K562 (cell line): ENCODE data around the gene C3. TPM values are rescaled to one million over a fixed set of nuclear protein-coding genes. Genes with fewer than 3 reads are reported as not detected.

ENCODE experiments used
- CHCHD3 ChIP-seq: fragments of 250-450 bp; sonication (Bioruptor Pico); IDR thresholded peaks from 2 replicates; pipeline ENCODE4 v2.1.2; 2022; ENCODE audit warnings: mild to moderate bottlenecking
- CHD7 ChIP-seq: fragments of 200-600 bp; sonication (generic); IDR thresholded peaks from one replicate; pipeline ENCODE4 v1.6.1; 2012; ENCODE audit warnings: mild to moderate bottlenecking, low read depth, low read length, inconsistent platforms
- ESRRB ChIP-seq: fragments of 250-450 bp; sonication (Bioruptor Pico); IDR thresholded peaks from 2 replicates; pipeline ENCODE4 v1.5.0; 2020; ENCODE audit warnings: mild to moderate bottlenecking, moderate library complexity, borderline replicate concordance
- HLTF ChIP-seq: fragments of 450-650 bp; IDR thresholded peaks from 2 replicates; pipeline ENCODE4 v1.6.1; 2016
- KDM4B ChIP-seq, 2 experiments: fragments of 450-650 bp in 1 of 2; sonication (generic) in 1 of 2; IDR thresholded peaks; 2 replicates each; pipeline ENCODE4 v1.6.1; 2016 to 2017; ENCODE audit warnings: borderline replicate concordance in 2 of 2, antibody characterized with exemption in 1 of 2, low read depth in 1 of 2, mild to moderate bottlenecking in 1 of 2
- MEIS2 ChIP-seq: fragments of 450-650 bp; IDR thresholded peaks from 2 replicates; pipeline ENCODE4 v1.6.1; 2014; ENCODE audit warnings: mild to moderate bottlenecking; ENCODE audit not compliant: partially characterized antibody
- POLR2AphosphoS5 ChIP-seq: IDR thresholded peaks from 2 replicates; pipeline ENCODE4 v1.6.1; 2011; ENCODE audit warnings: mild to moderate bottlenecking, low read depth, low read length, moderate library complexity; ENCODE audit not compliant: control insufficient read depth, insufficient read depth
- TFAP4 ChIP-seq: sonication (generic); formaldehyde crosslinking; IDR thresholded peaks from 2 replicates; pipeline ENCODE4 v1.8.0; 2022; ENCODE audit warnings: missing genetic modification reagents, mild to moderate bottlenecking, moderate library complexity, borderline replicate concordance
- TRIM28 ChIP-seq: fragments of 450-650 bp; IDR thresholded peaks from 2 replicates; pipeline ENCODE4 v1.6.1; 2017
- USF2 ChIP-seq: sonication (generic); formaldehyde crosslinking; IDR thresholded peaks from 2 replicates; pipeline ENCODE4 v1.5.0; 2020; ENCODE audit warnings: missing genetic modification reagents
- ZFP36 ChIP-seq: fragments of 150-350 bp; IDR thresholded peaks from 2 replicates; pipeline ENCODE4 v1.6.1; 2018; ENCODE audit warnings: low read length, low read depth; ENCODE audit not compliant: partially characterized antibody
- ZNF224 ChIP-seq: sonication (generic); formaldehyde crosslinking; IDR thresholded peaks from 2 replicates; pipeline ENCODE4 v1.8.0; 2022; ENCODE audit warnings: mild to moderate bottlenecking, missing genetic modification reagents
- ZNF263 ChIP-seq: sonication (generic); formaldehyde crosslinking; IDR thresholded peaks from 2 replicates; pipeline ENCODE4 v1.8.0; 2022; ENCODE audit warnings: mild to moderate bottlenecking, missing genetic modification reagents, borderline replicate concordance
- ZNF764 ChIP-seq: fragments of 250-450 bp; sonication (Bioruptor Pico); IDR thresholded peaks from 2 replicates; pipeline ENCODE4 v1.4.0; 2020; ENCODE audit warnings: low read depth, mild to moderate bottlenecking, moderate library complexity
- ZNF830 ChIP-seq: fragments of 250-450 bp; sonication (Bioruptor Pico); IDR thresholded peaks from 2 replicates; pipeline ENCODE4 v1.5.0; 2021; ENCODE audit warnings: mild to moderate bottlenecking
- polyA plus RNA-seq, 8 experiments: library from polyadenylated mRNA; depleted of rRNA in 4 of 8; stranded (reverse) in 5 of 8; unstranded in 3 of 8; fragments of >200 nt; fragmentation: Nextera tagmentation in 2 of 8; fragmentation: Illumina TruSeq in 1 of 8; extraction: Ambion mirVana in 2 of 8; extraction: Trizol in 1 of 8; gene quantifications; 2 replicates each; pipeline versions ENCODE4 v1.2.1 to v1.2.3, GENCODE V29; 2011 to 2014; ENCODE audit warnings: inconsistent platforms in 1 of 8, missing spikeins in 1 of 8
- total RNA-seq, 7 experiments: library from RNA; depleted of rRNA in 6 of 7; stranded (reverse); fragments of >200 nt in 6 of 7; fragmentation: Illumina TruSeq in 2 of 7; extraction: Trizol in 2 of 7; gene quantifications; 2 replicates each; pipeline versions ENCODE4 v1.2.1 to v1.2.3, GENCODE V29; 2011 to 2021; ENCODE audit warnings: low replicate concordance in 1 of 7

C3 gene
- total and polyA plus RNA-seq, 9 of the 15 experiments (the other 6 are each of a cell fraction or from before 2014, with no cell fraction given), result 0.59 to 10.6 (median 2.2) TPM

- TF ChIP-seq KDM4B (IDR thresholded peaks at IDR 0.05; ENCODE audit: borderline replicate concordance in 2 of 2, low read depth in 1 of 2) (0 out of 4 replicates have a peak, but pooled peaks of 1 of the 2 experiments have one; percentile 42), ESRRB (no peak), ZNF764 (CRISPR knock-in tag) (no peak), HLTF (0 out of 2 replicates have a peak, but pooled peaks have one; percentile 35), ZNF263 (CRISPR knock-in tag) (peak; percentile 95), TRIM28 (no peak), CHD7 (no peak), MEIS2 (peak; percentile 91), USF2 (no peak), TFAP4 (peak; percentile 51; the same call in 1 of the 2 replicates), CHCHD3 (CRISPR knock-in tag) (no peak), POLR2AphosphoS5 (no peak), ZNF830 (CRISPR knock-in tag) (no peak), ZNF224 (CRISPR knock-in tag) (no peak), ZFP36 (no peak)
These were observed 42.4 kb downstream of the C3 start (continued) for GRCh38 chr19:6677883-6678689.
